GM12878 (cell line): Measurements from ENCODE around the gene CTDP1. TPM values are rescaled to one million over a fixed set of nuclear protein-coding genes. Genes with fewer than 3 reads are reported as not detected.

Experiments
- CREM ChIP-seq: IDR thresholded peaks from 2 replicates; pipeline ENCODE4 v1.6.1; 2014; ENCODE audit warnings: antibody characterized with exemption, low read depth
- ETV6 ChIP-seq, 2 experiments: fragments of 450-650 bp in 1 of 2; IDR thresholded peaks in 1 of 2; conservative IDR thresholded peaks in 1 of 2; 2 replicates each; pipeline ENCODE4 v1.6.1; 2014; ENCODE audit warnings: antibody characterized with exemption in 1 of 2, borderline replicate concordance in 1 of 2, low read depth in 1 of 2, mild to moderate bottlenecking in 1 of 2, moderate library complexity in 1 of 2
- SPI1 ChIP-seq: IDR thresholded peaks from 2 replicates; pipeline ENCODE4 v1.6.1; 2011; ENCODE audit warnings: low read depth, mild to moderate bottlenecking, low read length, moderate library complexity, borderline replicate concordance; ENCODE audit not compliant: insufficient read depth
- SREBF2 ChIP-seq: IDR thresholded peaks from 2 replicates; pipeline ENCODE4 v1.6.1; 2012; ENCODE audit warnings: mild to moderate bottlenecking, low read length
- ZBTB4 ChIP-seq: fragments of 450-650 bp; formaldehyde crosslinking; IDR thresholded peaks from 2 replicates; pipeline ENCODE4 v1.4.0; 2022; ENCODE audit warnings: mild to moderate bottlenecking, moderate library complexity
- polyA plus RNA-seq, 11 experiments: library from polyadenylated mRNA; depleted of rRNA in 4 of 11; unstranded in 6 of 11; stranded (reverse) in 5 of 11; fragments of >200 nt; fragmentation: Nextera tagmentation in 4 of 11; fragmentation: Illumina TruSeq in 1 of 11; extraction: Ambion mirVana in 4 of 11; extraction: Trizol in 1 of 11; gene quantifications; 1 replicate in 1 of 11; 2 replicates in 10 of 11; pipeline versions ENCODE4 v1.2.1 to v1.2.3, GENCODE V29; 2011 to 2016; ENCODE audit warnings: inconsistent platforms in 2 of 11, missing spikeins in 2 of 11, low read depth in 1 of 11
- total RNA-seq, 4 experiments: library from RNA; depleted of rRNA in 3 of 4; stranded (reverse); fragments of >200 nt in 3 of 4; fragmentation: Illumina TruSeq in 1 of 4; extraction: Trizol in 1 of 4; gene quantifications; 2 replicates each; pipeline versions ENCODE4 v1.2.1 to v1.2.3, GENCODE V29; 2013 to 2021

Gene CTDP1
- total and polyA plus RNA-seq, 10 of the 15 experiments (the other 5 are each of a cell fraction or from before 2014, with no cell fraction given) = 0.32 to 31.3 (median 8.8) TPM

- TF ChIP-seq ZBTB4 (CRISPR knock-in tag) (no peak), SPI1 (peak; percentile 18; the same call in 1 of the 2 replicates), CREM (no peak), SREBF2 (no peak), ETV6 (conservative IDR thresholded peaks at IDR 0.05 in 1 of 2, IDR thresholded peaks at IDR 0.05 in 1 of 2; ENCODE audit: borderline replicate concordance in 1 of 2, low read depth in 1 of 2) (no peak; a peak in 1 of 4 replicates)
Measured at GRCh38 chr18:79678665-79679551, 695 bp upstream of the CTDP1 start (continued).
